SHP77 (cell line): Measurements from ENCODE around the gene CGB5.
"Not testable (repeated sequence)": the region's sequence is repeated elsewhere in the genome, so short reads cannot be mapped to it uniquely, and the experiment has no call there.

ENCODE experiments used
- DNase-seq, 2 experiments: peaks; one replicate each; lab custom pipeline; 2025; lab: John Stamatoyannopoulos, UW

The CGB5 gene

DNA sequence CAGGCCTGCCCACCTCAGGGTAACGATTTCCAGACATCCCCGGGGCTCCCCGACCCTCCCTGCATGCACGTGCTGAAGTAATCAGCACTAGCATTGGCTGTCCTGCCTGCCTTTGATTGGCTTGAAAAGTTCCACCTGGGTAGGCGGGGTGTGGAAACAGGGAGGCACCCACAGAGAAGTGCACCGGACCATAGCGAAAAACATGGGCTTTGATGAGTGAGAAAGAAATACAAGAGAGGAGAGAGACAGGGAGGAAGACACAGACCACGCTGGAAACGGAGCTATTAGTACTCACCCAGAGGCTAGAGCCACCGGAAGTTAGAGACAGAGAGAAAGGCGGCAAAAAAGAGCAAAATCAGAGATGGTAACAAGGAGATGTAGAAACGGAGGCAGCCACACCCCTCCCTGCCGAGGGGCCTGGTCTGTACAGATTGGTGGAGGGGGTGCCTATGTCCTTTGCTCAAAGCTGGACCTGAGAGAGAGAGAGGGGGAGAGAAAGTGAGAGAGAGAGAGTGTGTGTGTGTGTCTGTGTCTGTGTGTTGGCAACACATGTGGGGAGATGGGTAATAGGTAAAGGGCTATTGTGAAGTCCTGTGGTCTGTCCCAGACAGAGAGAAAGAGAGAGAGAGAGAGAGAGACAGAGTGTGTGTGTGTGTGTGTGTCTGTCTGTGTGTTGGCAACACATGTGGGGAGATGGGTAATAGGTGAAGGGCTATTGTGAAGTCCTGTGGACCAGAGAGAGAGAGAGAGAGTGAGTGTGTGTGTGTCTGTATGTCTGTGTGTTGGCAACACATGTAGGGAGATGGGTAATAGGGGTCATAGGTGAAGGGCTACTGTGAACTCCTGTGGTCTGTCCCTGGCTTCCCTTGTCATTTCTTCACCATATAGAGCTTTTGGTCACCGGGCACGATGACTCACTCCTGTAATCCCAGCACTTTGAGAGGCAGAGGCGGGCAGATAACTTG is 22.4 kb upstream of the CGB5 start:
- DNase-seq, result no peak

DNA sequence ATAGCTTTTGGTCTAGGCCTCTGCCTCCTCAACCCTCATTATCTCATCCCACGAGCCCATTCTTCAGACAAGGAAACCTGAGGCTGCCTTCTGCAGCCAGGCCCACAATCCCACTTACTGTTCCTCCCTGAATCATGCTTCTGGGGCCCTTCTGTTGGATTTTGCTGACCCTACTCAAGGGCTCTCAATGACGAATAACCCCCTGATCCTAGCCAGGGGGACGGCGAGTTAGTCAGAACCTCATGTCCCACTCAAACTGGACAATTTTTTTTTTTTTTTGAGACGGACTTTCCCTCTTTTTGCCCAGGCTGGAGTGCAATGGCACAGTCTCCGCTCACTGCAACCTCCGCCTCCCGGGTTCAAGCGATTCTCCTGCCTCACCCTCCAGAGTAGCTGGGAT is 21.5 kb upstream of the CGB5 start:
- no peak for DNase-seq

DNA sequence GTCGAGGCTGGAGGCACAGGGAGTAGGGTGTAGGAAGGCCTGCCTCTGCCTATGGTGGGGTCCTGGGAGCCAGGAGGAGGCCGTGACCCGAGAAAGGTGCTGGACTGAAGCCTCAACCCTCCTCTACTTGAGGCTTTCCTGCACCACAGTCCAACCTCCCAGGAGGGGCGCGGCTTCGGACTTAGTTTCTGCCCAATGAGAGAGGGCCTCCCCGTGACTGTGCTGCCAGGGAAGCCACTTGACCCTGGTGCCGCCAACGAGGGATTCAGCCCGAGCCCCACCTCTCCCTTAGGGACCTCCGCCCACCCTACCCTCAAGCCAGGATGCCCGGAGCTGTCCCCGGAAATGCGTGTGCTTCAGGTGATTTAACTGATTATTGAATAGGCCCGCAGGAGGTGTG is 19.4 kb upstream of the CGB5 start, which contains the start of gene CGB3:
Gene CGB3 (minus strand): TSS at position 101 of the 400 bp plus-strand sequence. CDS start 362 bp downstream, outside the sequence.
- DNase-seq, result not testable (repeated sequence)

DNA sequence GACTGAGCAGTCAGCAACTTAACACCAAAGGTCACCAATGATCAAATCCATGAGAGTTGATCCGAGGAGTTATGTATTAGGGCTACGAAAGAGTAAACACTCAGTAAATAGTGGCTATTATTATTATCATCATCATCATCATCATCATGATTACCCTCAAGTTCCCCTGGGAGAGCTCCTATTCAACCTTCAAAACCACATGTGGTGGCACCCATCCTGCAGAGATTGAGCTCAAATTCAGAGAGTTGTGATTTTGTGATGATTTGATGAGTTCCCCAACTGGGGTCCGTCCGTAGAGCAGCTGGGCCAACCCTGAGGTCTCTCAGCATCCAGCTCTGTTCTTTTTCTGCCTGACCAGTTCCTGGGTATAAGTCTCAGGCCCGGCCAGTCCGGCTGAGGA is 18.6 kb upstream of the CGB5 start:
- DNase-seq, result not testable (repeated sequence)

DNA sequence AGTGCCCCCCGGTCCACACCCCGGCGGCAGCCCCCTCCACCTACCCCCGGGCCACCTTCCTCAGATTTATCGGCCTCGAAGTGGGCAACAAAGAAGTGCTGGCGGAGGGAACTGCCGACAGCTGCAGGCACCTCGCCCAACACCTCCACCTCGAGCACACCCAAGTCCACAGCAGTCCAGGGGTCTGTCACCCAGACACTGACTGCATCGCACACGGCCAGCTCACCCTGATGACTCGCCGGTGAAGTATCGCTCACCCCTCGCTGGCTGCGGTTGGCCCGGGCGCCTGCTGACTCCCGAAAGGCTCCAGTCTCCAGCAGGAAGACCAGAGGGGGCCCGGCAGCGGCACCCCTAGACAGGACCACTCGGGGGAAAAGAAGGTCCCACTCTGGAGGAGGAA is 18.0 kb upstream of the CGB5 start:
- not testable (repeated sequence) for DNase-seq

DNA sequence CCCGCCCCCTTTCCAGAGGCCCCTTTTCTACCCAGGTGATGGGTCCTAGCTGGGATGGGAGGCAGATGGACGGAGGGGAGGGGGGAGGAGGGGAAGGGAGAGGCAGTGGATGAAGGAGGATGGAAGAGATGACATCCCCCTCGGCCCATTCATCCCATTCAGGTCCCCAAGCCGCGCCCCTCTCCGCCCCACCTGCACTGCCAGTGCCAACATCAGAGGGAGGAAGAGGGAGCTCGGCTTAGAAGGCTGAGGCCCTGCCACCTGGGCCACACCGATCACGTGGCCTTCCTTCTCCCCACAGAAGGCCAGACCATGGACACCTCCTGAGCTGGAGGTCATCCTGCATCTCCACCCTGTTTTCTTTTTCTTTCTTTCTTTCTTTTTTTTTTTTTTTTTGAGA is 15.0 kb upstream of the CGB5 start:
- not testable (repeated sequence) for DNase-seq

DNA sequence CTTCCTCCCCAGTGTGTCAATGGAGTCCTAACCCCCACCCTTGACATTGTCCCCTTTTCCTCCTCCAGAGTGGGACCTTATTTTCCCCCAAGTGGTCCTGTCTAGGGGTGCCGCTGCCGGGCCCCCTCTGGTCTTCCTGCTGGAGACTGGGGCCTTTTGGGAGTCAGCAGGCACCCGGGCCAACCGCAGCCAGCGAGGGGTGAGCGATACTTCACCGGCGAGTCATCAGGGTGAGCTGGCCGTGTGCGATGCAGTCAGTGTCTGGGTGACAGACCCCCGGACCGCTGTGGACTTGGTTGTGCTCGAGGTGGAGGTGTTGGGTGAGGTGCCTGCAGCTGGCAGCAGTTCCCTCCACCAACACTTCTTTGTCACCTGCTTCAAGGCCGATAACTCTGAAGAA is 13.9 kb upstream of the CGB5 start:
- DNase-seq, result not testable (repeated sequence)

DNA sequence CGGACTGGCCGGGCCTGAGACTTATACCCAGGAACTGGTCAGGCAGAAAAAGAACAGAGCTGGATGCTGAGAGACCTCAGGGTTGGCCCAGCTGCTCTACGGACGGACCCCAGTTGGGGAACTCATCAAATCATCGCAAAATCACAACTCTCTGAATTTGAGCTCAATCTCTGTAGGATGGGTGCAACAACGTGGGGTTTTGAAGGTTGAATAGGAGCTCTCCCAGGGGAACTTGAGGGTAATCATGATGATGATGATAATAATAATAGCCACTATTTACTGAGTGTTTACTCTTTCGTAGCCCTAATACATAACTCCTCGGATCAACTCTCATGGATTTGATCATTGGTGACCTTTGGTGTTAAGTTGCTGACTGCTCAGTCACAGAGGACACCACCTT is 13.3 kb upstream of the CGB5 start:
- DNase-seq, result not testable (repeated sequence)

DNA sequence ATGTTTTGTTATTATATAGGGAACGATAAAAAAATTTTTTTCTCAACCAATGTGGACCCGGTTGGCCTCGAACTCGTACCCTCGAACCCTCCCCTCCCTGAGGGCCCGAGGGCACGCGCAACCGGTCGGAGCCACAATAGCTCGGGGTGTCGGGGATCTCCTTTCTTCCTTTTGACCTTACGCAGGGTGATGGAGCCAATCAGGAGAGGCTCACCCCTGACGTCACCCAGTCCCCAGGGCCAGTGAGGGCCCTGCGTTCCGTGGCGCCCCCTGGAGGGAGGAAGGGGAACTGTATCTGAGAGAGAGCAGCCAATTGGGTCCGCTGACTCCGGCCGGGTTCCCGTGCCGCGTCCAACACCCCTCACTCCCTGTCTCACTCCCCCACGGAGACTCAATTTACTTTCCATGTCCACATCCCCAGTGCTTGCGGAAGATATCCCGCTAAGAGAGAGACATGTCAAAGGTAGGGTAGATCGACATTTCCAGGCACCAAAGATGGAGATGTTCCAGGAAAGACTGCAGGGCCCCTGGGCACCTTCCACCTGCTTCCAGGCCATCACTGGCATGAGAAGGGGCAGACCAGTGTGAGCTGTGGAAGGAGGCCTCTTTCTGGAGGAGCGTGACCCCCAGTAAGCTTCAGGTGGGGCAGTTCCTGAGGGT is 11.9 kb upstream of the CGB5 start, which contains the start of gene CGB2:
Gene CGB2 (plus strand): TSS at position 249 of the 660 bp plus-strand sequence. CDS start 206 bp downstream, at position 455.
- DNase-seq, result peak; percentile 78 to 79

DNA sequence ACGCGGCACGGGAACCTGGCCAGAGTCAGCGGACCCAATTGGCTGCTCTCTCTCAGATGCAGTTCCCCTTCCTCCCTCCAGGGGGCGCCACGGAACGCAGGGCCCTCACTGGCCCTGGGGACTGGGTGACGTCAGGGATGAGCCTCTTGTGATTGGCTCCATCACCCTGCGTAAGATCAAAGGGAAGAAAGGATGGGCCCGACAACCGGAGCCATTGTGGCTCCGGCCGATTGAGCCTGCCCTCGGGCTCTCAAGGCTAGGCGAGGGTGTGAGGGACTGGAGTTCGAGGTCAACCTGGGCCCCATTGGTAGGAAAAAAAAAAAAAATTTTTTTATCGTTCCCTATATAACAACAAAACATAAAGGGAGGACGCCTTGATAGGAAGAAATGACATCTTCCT is 6.8 kb upstream of the CGB5 start, which contains the start of gene CGB1:
Gene CGB1 (minus strand): TSS at position 81 of the 400 bp plus-strand sequence. CDS start 184 bp downstream, outside the sequence.
- peak; percentile 84 to 94 for DNase-seq

DNA sequence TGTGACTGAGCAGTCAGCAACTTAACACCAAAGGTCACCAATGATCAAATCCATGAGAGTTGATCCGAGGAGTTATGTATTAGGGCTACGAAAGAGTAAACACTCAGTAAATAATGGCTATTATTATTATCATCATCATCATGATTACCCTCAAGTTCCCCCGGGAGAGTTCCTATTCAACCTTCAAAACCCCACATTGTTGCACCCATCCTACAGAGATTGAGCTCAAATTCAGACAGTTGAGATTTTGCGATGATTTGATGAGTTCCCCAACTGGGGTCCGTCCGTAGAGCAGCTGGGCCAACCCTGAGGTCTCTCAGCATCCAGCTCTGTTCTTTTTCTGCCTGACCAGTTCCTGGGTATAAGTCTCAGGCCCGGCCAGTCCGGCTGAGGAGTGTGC is 5.5 kb upstream of the CGB5 start:
- not testable (repeated sequence) for DNase-seq

DNA sequence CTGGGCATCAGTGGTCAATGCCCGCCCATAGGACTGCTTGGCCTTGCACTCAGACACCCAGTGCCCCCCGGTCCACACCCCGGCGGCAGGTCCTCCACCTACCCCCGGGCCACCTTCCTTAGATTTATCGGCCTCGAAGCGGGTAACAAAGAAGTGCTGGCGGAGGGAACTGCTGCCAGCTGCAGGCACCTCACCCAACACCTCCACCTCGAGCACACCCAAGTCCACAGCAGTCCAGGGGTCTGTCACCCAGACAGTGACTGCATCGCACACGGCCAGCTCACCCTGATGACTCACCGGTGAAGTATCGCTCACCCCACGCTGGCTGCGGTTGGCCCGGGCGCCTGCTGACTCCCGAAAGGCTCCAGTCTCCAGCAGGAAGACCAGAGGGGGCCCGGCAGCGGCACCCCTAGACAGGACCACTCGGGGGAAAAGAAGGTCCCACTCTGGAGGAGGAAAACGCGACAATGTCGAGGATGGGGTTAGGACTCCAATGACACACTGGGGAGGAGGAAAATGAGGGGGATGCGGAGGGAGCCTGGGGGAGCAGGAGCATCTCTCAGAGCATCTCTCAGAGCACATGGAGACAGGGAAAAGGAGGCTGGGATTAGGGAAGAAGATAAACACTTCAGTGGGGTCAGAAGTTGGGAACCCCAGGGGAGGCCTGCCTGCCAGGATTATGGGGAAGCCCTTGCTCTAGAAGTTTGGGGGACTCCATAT is 4.9 kb upstream of the CGB5 start:
- not testable (repeated sequence) for DNase-seq

DNA sequence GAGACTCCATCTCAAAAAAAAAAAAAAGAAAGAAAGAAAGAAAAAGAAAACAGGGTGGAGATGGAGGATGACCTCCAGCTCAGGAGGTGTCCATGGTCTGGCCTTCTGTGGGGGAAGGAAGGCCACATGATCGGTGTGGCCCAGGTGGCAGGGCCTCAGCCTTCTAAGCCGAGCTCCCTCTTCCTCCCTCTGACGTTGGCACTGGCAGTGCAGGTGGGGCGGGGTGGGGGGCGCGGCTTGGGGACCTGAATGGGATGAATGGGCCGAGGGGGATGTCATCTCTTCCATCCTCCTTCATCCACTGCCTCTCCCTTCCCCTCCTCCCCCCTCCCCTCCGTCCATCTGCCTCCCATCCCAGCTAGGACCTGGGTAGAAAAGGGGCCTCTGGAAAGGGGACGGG is 3.9 kb upstream of the CGB5 start:
- DNase-seq, result not testable (repeated sequence)

DNA sequence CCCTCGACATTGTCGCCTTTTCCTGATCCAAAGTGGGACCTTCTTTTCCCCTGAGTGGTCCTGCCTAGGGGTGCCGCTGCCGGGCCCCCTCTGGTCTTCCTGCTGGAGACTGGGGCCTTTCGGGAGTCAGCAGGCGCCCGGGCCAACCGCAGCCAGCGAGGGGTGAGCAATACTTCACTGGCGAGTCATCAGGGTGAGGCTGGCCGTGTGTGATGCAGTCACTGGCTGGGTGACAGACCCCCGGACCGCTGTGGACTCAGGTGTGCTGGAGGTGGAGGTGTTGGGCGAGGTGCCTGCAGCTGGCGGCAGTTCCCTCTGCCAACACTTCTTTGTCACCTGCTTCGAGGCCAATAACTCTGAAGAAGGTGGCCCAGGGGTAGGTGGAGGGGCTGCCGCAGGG is 1.5 kb upstream of the CGB5 start:
- DNase-seq, result no peak

DNA sequence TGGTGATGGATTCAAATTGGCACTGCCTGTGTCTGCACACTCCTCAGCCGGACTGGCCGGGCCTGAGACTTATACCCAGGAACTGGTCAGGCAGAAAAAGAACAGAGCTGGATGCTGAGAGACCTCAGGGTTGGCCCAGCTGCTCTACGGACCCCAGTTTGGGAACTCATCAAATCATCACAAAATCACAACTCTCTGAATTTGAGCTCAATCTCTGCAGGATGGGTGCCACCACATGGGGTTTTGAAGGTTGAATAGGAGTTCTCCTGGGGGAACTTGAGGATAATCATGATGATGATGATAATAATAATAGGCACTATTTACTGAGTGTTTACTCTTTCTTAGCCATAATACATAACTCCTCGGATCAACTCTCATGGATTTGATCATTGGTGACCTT is 982 bp upstream of the CGB5 start:
- DNase-seq, result not testable (repeated sequence)

DNA sequence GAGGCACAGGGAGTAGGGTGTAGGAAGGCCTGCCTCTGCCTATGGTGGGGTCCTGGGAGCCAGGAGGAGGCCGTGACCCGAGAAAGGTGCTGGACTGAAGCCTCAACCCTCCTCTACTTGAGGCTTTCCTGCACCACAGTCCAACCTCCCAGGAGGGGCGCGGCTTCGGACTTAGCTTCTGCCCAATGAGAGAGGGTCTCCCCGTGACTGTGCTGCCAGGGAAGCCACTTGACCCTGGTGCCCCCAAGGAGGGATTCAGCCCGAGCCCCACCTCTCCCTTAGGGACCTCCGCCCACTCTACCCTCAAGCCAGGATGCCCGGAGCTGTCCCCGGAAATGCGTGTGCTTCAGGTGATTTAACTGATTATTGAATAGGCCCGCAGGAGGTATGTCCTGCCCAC is 5.4 kb downstream of the CGB5 start, which contains the start of gene CGB8:
Gene CGB8 (minus strand): TSS at position 101 of the 400 bp plus-strand sequence. CDS start 372 bp downstream, outside the sequence.
- DNase-seq, result not testable (repeated sequence)

DNA sequence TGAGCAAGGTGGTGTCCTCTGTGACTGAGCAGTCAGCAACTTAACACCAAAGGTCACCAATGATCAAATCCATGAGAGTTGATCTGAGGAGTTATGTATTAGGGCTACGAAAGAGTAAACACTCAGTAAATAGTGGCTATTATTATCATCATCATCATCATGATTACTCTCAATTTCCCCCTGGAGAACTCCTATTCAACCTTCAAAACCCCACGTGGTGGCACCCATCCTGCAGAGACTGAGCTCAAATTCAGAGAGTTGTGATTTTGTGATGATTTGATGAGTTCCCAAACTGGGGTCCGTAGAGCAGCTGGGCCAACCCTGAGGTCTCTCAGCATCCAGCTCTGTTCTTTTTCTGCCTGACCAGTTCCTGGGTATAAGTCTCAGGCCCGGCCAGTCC is 6.2 kb downstream of the CGB5 start:
- DNase-seq, result not testable (repeated sequence)

DNA sequence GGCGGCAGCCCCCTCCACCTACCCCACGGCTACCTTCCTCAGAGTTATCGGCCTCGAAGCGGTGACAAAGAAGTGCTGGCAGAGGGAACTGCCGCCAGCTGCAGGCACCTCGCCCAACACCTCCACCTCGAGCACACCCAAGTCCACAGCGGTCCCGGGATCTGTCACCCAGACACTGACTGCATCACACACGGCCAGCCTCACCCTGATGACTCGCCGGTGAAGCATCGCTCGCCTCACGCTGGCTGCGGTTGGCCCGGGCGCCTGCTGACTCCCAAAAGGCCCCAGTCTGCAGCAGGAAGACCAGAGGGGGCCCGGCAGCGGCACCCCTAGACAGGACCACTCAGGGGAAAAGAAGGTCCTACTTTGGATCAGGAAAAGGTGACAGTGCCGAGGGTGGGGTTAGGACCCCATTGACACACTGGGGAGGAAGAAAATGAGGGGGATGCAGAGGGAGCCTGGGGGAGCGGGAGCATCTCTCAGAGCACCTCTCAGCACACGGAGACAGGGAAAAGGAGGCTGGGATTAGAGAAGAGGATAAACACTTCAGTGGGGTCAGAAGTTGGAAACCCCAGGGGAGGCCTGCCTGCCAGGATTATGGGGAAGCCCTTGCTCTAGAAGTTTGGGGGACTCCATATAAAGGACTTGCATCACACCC is 6.9 kb downstream of the CGB5 start:
- DNase-seq, result not testable (repeated sequence)

DNA sequence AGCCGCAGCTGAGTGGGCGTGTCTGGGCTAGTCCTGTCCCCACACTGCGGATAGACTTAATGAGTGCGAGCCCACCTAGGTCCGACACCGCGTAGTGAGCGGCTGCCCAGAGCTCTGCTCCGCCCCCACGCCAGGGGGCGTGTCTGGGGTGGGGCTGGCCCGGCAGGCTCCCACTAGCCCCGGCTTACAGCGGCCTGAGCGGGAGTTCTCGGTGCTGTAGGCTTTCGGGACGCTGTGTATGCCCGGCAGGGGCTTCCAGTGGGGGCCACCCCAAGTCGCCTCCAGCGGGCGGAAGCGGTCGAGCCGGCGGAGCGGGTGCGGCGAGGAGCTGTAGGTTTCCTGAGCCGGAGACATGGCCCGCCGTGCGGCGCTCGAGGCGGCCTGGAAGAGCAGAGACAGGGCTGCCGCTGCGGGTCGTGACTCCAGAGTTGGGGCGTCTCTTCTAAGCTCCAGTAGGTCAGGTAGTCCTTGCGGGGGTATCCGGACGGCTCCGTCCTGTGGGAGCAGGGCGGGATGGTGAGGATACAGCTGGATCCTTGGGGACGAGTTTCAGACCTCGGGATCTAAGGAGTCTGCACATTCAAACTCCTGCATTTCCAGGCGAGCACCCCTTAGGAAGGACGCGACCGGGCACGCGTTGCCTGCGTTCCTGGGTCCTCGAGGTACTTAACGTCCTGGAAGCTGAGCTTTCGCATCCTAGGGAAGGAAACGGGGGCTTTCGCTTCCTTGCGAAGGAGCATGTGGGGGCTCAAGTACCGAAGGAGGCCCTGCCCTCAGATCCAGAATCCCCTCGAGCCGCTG is 12.7 kb downstream of the CGB5 start:
- DNase-seq, result peak; percentile 18 to 47

DNA sequence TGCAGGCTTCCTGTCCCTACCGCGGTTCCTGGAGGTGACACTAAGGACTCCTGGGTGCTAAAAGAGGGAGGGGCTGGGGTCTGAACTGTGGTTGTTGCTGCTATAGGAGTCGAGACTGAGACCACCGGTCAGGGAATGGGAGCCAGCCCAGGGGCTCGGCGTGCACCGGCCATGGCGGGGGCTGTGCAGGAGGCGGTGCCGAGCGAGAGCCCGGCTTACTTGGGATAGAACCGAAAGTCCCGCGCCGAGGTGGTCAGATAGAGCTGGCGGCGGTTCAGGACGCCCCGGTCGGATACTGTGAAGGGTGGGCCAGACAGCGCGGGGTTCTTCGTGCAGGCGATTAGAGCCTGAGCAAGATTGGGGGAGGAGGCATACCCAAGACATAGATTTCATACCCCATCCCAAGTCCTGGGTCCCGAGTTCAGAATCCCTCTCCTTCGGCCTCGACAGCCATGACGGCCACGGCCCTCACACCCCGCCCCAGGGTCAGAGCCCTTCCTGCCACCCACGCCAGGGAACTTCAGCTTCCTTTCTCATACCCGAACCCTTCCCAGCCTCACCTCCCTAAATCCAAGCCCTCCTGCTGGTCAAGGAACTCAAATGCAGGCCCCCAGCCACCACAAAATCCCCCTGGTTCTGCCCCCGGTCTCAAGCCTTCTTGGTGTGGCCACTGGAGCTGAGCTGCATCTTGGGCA is 13.4 kb downstream of the CGB5 start:
- DNase-seq, result not testable (repeated sequence)
